Activated CD8-positive, alpha-beta memory T cell treated with anti-CD3 and anti-CD28 coated beads, Interleukin-2, amount 50 U/mL, for 24 hours (primary cell): ENCODE data around the gene AQP2.

Experiments
- DNase-seq: peaks from one replicate; pipeline ENCODE4 v3.0.0-alpha.2; 2020; ENCODE audit errors: extremely low read depth

AQP2 gene

DNA sequence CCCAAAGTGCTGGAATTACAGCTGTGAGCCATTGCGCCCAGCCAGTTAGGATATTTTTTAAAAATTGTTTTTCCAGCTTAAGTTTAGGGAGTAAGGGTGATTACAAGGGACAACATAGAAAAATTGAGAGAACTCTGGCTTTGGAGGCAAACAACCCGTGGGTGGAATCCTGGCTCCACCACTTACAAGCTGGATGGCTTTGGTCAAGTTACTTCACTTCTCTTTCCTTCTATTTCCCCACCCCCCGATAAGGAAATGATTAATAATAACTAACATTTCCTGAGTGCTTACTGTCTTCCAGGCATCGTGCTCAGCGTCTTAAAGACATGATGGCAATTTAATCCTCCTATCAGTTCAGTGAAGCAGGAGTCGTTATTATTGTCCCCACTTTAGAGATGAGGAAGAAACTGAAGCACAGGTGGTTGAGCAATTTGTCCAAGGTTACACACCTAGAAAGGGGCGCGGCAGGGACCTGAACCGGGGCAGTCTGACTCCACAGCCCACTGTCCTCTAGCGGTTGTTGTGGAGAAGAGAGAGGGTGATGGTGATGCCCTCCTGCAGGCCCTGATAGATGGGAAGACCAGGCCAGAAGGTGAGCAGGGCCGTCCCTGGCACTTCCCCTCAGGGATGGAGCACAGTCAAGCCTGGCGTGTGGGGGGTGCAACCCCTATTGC, 30.2 kb upstream of the AQP2 start:
- DNase-seq = no peak

DNA sequence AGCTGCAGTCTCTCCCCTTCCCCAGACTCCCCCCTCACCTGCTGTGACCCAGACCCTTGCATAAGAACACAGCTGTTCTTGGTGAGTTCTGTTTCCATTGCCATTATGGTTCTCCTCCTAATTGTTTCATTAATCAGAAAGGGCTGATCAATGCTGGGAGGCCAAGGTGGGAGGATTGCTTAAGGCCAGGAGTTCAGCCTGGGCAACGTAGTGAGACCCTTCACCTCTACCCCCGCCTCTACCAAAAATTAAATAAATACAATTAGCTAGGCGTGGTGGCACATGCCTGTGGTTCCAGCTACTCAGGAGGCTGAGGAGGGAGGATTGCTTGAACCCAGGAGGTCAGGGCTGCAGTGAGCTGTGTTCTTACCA, 29.6 kb upstream of the AQP2 start:
- no peak for DNase-seq

DNA sequence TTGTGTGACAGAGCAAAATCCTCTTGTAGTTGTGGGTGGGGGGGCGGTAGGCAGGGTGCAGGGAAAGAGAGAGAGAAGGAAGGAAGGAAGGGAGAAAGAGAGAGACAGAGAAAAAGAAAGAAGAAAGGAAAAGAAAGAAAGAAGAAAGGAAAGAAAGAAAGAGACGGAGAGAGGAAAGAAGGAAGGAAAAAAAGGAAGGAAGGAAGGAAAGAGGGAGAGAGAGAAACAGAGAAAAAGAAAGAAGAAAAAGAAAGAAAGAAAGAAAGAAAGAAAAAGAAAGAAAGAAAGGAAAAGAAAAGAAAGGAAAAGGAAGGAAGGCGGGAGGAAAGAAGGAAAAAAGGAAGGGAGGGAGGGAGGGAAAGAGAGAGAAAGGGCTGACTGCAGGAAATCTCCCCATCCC, 29.2 kb upstream of the AQP2 start:
- no peak for DNase-seq

DNA sequence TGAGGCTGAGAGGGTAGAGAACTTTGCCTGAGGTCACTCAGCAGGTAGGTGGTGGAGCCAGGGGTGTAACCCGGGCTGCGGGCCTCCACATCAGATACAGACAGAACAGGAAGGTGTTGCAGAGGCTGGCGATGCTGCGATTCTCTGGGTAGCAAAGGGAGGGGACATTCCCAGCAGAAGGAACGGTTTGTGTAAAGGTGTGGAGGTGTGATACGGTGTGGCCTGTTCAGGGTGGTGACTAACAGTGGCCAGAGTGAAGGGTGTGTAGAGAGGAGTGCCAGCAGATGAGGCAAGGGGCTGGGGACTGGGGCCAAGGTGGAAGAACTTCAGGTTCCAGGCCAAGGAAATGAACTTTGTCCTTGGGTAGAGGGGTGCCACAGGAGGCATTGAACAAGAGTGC, 28.6 kb upstream of the AQP2 start:
- no peak for DNase-seq

DNA sequence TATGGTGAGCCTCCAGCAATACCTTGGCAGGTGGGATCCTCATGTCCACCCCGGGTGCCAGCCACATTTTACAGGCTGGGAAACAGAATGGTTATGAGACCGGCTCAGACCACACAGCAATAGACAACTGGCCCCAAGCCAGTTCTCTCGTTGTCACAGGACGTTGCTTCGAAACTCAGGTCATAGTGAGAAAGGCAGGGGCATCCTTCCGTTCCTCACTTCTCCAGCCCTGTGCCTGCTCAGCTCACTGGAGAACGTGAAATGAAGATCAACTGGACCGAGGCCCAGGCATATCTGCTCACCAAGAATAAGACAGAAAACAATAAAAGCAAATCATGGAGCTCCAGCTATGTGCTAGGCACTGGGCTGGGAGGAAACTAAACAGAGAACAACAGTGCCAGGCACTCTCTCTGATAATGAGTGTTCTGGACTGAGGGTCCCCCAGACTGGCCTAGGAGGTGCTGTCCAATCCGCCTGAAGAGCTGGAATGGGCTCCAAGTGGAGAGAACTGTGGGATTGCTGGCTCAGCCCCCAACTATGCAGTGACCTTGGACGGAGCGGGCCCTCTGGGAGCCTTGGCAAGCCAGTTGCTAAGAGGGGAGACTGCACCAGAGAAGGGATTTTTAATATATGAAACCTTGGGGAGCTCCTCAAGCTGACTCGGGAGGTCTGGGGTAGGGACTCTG, 28.0 kb upstream of the AQP2 start:
- DNase-seq = no peak

DNA sequence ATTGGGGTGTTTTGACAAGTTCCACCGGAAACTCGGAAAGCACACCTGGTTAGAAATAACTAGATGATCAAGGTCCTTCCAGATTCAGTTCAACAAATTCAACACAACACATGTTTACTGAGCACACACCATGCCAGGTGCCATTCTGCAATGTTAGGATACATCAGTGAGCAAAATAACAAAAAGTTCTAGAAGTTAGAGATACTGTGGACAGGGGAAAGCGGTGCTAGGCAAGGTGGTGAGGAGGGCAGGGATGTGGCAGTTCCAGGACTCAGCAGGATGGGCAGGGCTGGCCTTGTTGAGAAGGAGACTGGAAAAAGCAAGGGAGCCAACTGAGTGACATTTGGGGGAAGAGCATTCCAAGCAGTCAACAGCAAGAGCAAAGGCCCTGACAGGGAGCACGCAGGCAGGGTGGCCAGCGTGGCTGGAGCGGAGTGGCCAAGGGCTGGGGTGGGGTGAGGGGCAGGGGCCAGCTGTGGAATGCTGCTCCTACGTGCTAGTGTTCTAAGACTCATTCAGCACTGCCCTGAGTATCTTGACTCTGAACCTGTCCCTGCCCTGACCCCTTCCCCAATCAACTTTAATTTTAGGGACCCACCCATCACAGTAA, 27.4 kb upstream of the AQP2 start:
- no peak for DNase-seq

DNA sequence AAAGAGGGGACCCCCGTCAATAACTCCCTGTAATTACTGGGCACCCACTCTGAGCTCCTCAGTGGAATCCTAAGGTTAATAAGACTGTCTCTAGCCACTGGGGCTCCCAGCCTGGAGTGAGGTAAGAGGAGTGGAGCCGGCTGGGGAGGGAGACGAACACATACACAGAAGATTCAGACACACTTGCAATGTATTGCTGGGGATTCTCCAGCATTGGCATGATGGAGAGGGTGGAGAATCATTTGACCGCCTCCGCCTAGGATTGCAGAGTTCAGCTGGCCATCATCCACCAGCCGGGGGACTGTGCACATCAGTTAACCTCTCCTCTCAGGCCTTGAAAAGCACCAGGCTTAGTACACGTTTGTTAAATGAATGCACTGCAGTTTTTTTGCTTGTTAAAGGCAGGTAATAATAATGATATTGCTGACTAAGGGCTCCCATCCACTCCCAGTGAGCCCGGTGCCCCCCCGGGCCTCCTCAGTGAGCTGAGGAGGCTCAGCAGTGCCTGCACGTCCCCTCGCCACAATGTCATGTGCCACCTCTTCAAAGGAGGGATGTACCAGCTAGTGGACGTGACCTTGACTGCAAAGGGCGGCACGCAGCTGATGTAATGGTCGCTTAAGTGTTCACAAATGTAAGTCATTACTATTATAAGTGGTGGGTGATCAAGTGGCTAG, 26.5 kb upstream of the AQP2 start:
- DNase-seq = no peak

DNA sequence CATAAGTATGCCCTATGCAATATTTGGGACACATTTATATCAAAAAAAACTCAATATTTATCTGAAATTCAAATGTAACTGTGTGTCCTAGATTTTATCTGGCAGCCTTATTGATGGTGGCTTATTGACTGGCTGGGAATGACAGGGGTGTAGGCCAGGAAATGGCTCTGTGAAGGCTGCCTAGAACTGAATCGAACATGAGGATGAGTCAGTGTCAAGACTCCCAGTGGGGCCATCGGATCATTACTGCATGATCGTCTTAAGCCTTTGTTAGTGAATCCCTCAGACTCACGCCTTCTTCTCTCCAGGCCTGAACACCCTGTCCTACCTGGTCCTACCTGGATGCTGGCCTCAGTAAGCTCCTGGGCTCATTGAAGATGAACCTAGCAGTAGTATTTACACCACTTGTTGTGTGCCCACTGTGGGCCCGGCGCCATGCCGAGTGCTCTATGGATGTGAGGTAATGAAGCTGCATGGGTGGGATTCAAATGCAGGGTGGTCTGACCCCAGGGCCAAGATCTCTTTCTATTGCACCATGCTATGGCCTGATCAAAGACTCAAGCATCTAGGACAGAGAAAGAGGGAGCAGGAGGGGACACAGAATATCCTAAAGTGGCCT, 25.8 kb upstream of the AQP2 start:
- DNase-seq = no peak

DNA sequence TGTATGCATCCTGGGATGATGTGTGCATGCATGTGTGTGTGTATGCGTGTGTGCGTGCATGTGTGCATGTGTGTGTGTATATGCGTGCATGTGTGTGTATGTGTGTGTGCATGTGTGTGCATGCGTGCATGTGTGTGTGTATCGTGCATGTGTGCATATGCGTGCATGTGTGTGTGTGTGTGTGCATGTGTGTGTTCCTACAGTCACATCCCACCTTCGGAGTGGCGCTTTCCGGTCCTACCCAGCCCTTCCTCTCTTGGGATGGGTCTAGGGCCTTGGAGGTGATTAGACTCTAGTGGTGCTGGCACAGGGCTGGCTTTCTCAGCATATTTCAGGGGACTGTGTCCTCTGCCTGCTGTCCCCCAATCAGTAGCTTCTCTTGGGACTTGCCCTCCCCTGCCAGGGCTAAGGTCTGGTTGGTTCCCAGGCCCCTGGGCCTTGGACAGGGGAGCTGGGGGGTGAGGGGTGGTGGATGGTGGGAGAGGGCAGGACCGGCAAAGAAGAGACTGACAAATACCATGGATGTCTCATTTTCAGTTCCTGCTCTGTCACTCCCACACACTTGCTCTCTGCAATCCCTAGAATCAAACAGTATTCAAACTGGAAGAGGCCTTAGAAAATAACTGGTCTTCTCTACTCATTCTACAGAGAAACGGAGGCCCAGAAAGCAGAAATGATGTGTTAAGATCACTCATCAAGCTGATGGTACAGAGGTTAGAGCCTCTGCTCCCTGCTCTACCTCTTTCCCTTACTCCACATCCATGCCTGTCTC, 24.9 kb upstream of the AQP2 start:
- DNase-seq = no peak

DNA sequence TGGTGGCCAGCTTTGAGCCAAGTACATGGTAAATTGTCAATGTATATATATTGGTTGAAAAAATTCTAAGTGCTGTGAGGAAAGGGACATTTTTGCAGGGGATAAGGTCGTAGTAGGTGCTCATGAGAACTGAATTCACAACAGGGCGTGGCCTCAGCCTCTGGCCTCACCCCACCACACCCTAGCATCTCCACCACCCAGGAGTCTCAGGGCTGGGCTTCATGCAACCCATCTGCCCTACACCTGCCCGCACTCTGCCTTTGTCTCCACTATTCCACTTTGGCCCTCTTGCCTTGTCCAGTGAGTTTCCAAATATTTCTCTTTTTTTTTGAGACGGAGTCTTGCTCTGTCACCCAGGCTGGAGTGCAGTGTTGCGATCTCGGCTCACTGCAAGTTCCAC, 22.1 kb upstream of the AQP2 start:
- DNase-seq = no peak

DNA sequence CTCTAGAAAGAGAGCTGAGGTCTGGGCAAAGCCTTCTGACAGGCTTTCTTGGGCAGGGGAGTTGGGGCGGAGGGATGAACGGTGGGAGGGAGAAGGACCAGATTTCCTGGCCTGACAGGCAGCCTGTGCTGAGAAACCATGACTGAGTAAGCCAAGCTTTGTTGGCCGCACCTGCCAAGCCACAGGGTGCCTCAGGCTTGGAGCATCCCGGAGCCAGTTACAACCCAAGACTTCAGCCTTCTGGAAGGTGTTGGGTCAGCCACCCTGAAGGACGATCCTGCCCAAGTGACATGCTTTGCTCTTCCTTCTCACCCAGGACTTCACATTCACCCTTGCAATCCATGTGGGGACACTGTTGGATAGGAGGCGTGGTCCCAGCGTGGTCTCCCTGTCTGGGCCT, 21.0 kb upstream of the AQP2 start:
- DNase-seq = no peak

DNA sequence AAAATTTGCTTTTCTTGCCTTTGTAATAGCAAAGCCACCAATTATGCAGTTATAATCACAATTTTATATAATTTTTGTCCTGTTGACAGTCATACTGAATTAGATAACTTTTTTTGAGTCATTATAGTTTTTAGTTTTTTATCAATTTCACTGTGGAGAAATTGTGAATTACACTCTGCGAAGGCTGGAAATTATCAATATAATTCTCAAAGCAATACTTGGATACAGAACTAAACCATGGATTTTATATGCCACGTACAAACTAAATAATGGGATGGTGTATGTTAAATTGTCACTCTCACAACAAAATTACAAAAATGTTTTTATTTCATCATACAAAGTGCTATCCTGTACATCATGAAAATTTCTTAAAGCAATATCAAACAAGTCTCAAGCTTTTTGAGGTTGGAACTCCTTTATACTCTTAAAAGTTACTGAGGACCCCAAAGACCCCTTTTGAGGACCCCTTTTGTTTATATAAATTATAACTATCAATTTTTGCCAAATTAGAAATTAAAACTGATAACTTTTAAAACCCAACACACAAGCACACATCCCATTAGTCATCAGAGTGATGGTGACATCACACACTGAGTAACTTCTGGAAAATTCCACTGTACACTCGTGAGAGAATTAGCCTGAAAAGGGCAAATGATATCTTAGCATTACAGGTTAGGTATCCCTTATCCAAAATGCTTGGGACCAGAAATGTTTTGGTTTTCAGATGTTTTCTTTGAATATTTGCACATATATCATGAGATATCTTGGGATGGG, 19.8 kb upstream of the AQP2 start:
- no peak for DNase-seq

DNA sequence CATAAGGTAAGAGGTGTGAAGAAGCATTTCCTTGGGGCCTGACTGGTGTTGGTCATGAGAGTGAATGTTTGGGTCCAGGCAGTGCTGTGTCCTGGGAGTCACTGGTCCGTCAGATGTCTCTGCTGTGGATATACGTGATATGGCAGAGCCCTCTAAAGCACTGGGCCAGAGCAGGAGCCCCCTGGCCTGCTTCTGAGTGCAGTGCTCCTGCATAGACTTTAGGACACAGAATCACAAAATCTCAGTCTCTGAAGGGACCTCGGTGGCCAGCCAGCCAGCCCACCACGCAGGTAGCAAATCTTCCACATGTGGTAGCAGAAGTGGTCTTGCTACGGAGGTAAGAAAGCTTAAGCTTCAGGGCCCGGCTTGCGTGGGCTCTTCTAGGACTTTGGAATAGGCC, 18.5 kb upstream of the AQP2 start:
- no peak for DNase-seq

DNA sequence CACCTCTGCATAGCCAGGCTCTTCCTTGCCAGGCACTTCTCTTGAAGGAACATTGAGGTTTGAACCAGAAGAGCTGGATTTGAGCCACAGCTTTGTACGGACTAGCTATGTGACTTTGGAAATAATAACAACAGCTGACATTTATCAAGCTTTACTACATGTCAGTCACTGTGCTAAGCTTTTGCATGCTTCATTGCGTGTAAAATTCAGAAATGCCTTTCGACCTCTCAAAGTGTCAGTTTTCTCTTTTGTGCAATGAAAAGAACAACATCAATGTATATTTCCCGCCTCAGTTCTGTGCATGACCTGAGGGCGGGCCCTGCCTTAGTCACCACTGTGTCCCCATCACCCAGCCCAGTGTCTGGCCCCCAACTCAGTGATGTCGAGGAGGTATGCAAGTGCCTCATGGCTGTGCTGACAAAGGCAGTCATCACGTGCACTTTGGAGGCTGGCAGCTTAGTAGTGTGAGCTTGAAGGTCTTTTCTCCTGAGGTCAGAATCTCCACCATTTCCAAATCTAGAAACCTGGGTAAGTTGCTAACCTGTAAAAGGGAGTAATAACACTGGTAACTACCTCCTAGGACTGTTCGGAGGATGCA, 17.9 kb upstream of the AQP2 start:
- no peak for DNase-seq

DNA sequence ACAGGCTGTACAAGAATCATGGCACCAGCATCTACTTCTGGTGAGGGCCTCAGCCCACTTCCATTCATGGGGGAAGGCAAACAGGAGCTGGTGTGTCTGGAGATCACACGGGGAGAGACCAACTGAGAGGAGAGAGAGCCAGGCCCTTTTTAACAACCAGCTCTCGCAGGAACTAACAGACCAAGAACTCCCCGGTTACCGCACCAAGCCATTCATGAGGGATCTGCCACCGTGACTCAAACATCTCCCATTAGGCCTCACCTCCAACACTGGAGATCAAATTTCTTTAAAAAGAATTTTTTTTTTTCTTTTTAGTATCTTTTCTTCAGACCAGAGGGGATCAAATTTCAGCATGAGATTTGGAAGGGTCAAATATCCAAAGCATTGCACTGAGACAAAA, 16.7 kb upstream of the AQP2 start:
- DNase-seq = no peak

DNA sequence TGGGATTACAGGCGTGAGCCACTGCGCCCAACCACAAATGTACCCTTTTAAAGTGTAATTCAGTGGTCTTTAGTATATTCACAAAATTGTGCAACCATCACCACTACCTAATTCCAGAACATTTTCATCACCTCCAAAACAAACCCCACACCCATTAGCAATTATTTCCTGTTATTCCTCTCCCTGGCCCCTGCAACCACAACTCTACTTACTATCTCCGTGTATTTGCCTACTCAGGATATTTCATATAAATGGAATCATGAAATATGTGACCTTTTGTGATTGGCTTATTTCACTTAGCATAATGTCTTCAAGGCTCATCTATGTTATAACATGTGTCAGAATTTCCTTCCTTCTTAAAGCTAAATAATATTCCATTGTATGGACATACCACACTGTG, 16.0 kb upstream of the AQP2 start:
- no peak for DNase-seq

DNA sequence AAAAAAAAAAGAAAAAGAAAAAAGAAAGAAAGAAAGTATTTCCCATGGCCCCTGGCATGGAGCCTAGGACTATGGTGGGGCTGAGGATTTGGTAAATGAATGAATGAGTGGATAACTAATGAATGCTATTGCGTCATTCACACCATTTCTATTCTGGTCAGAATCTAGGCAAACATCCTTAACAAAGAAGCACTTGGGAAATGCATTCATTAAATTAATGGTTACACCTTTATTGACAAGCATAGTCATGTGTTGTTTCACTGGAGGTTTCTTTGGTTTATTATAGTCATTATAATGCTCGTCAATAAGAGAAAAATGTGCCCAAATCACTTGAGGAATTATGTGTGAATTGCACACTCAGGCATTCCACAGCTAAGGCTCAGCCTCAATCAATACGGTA, 13.6 kb upstream of the AQP2 start:
- DNase-seq = no peak

DNA sequence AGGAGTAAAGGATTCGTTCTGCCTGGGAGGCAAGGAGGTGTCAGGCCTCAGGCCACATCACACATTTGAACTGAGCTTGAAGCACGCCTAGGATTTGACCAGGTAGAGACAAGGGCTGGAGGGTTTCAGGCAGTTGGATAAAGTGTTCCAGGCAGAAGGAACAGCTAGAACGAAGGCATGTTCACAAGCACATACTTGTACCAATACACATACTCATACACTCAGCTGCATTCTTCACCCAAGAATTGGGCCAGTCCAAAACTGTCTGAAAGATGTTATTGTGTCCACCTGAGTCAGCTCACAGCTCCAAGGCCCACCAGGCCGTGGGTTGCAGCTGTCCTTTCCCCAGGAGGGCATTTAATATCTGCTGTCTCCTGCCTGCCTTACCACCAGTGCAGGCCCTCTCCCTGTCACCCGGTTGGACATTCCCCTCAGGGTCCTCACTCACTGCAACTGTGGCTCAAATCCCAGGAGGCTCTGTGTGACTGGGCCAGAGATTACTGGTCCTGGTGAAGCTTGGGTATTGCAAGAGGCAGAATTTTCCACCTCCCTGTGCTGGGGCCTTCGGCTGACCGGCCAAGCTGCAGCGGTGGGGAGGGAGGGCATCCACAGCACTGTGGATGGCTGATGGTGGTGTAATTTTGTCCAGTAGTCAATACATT, 12.8 kb upstream of the AQP2 start:
- DNase-seq = no peak

DNA sequence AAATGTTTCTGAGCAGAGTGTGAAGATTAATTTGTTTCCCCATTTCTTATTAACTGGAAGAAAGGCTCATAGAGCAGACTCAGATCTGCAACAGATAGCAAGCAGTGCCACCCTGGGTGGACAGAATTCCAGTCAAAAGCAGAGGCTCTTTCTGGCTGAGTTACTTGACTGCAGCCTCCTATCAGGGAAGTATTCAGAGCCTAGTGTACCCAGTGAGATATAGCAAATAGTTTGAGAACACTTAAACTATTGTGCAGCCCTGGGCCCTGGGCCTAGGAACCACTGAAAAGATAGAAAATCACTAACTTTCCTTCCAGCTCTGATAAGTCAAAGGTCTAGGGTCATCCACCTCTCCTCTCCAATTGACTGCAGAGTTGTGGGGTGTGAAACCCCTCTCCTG, 11.2 kb upstream of the AQP2 start:
- DNase-seq = no peak

DNA sequence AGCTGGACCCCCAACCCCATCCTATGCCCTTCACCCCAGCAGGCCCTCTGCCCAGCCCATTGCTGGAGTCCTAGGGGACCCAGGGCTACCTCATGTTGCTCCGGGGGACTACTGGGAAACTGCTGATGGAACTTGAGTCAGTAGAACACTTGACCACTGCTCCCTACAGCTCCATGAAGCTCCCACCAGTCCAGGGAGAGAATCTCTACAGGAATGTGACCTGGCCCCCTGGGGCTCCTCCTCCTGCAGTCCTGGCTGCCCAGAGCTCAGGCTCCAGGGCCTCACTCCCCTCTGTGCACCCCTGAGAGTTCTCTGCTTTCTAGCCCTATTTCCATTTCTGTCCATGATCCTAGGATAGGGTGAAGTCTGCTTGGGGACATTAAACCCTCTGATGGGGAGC, 10.8 kb upstream of the AQP2 start:
- no peak for DNase-seq
